ENCODE results near the gene ZNF407. TPM values are rescaled to one million over a fixed set of nuclear protein-coding genes. Genes with fewer than 3 reads are reported as not detected.

Gene ZNF407
- total RNA-seq, 2 donors from 2014 or later: 11.7 to 22.2 TPM

DNA sequence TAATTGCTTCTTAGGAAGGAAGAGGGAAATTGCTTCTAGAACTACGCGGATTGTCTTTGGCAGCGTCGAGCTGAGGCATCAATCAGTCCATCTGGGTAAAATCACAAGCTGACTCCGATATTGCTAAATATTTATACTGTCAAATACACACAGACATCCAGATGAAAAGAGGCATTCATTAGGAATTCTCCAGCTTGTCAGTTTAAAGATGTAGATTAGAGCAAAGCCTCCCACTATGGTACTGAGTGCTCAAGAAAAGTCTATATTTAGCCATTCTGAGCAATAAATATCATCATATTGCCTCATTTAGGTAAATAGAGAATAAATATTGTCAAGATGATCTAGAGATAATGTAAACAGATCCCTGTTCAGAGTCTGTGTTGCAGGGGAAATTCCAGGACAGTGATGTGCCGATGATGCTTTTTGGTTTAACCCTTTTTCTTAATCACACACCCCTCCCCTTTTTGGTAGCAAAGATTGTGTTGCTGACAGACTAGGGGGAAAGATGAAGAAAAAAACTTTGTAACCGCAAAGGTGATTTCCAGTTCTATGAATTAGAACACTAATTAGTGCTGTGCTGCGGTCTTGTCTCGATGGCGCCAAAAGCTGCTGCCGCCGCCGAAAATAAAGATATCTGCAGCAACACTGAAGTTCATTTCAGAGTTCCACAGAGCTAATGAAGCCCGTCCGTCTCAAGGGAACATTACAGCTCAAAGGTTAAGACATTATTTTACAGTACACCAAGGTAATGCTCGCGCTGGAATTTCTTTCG lies 439.4 kb downstream of the ZNF407 start:
- H3K27ac ChIP-seq: no peak overlapping the region

DNA sequence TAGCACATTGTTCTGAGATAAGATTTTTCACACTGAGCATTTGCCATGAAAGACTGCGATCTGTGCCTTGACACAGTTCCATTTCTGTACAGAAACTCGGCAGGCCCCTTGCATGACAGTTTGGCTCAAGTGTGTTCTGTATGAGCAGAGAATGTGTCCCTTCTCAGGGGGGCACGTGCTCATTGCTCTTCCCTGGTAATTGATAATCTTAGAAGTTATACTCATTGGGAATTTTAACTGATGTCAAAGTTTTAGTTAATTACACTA lies 440.0 kb downstream of the ZNF407 start:
- Histone ChIP-seq H3K36me3 (no peaks in the 10 kb centered on the region), H3K4me3 (no peak overlapping the region), H3K27ac (no peak overlapping the region), H3K4me1 (replicated peaks) (no peaks in the 10 kb centered on the region), H3K27me3 (replicated peaks; ENCODE audit: insufficient read depth) (no peaks in the 10 kb centered on the region), H3K9me3 (no peaks in the 10 kb centered on the region)
- intact Hi-C loops (cut with DNase I): no loop called here
- 60% methylated on average over 3 of the region's 3 CpGs for WGBS
- TF ChIP-seq POLR2AphosphoS5 (IDR thresholded peaks at IDR 0.05): no peak
- TF ChIP-seq POLR2A (IDR thresholded peaks at IDR 0.05): no peak
- TF ChIP-seq, protein P1, sequence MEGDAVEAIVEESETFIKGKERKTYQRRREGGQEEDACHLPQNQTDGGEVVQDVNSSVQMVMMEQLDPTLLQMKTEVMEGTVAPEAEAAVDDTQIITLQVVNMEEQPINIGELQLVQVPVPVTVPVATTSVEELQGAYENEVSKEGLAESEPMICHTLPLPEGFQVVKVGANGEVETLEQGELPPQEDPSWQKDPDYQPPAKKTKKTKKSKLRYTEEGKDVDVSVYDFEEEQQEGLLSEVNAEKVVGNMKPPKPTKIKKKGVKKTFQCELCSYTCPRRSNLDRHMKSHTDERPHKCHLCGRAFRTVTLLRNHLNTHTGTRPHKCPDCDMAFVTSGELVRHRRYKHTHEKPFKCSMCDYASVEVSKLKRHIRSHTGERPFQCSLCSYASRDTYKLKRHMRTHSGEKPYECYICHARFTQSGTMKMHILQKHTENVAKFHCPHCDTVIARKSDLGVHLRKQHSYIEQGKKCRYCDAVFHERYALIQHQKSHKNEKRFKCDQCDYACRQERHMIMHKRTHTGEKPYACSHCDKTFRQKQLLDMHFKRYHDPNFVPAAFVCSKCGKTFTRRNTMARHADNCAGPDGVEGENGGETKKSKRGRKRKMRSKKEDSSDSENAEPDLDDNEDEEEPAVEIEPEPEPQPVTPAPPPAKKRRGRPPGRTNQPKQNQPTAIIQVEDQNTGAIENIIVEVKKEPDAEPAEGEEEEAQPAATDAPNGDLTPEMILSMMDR (IDR thresholded peaks at IDR 0.05): no peak
- DNase-seq (ENCODE audit: low spot score): no peak

More for the DNA sequence above, 439.4 kb downstream of the ZNF407 start:
- Histone ChIP-seq H3K27me3 (replicated peaks; ENCODE audit: insufficient read depth) (no peaks in the 10 kb centered on the region), H3K9me3 (no peaks in the 10 kb centered on the region), H3K4me1 (replicated peaks) (no peaks in the 10 kb centered on the region), H3K4me3 (no peak overlapping the region), H3K36me3 (no peaks in the 10 kb centered on the region)
- intact Hi-C loops (cut with DNase I): no loop called here
- TF ChIP-seq, protein P1 (IDR thresholded peaks at IDR 0.05): no peak
- no peak for TF ChIP-seq POLR2AphosphoS5 (IDR thresholded peaks at IDR 0.05)
- no peak for TF ChIP-seq POLR2A (IDR thresholded peaks at IDR 0.05)
- DNase-seq (ENCODE audit: low spot score): no peak
- WGBS: 57% methylated on average over 18 of the region's 18 CpGs

DNA sequence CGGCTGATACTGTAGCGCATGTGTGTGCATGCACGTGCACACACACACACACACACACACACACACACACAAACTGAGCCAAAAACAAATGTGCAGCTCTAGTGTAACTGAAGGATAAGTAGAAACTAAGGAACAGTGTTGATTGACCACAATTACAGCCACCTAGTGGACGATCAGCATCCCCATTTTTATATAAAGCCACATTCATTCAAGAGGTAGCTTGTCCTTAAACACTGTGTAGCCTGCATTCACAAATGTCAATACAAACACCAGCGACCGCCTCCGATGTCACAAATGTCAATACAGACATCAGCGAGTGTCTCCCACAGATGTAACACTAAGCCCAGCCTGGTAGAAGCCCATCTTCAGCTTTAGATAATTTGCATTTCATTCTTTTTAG lies 443.9 kb downstream of the ZNF407 start:
- Histone ChIP-seq H3K36me3 (no peaks in the 10 kb centered on the region), H3K9me3 (no peaks in the 10 kb centered on the region), H3K4me1 (replicated peaks) (no peaks in the 10 kb centered on the region), H3K27ac (no peak overlapping the region), H3K4me3 (no peak overlapping the region), H3K27me3 (replicated peaks; ENCODE audit: insufficient read depth) (no peaks in the 10 kb centered on the region)
- WGBS: 88% methylated on average over 8 of the region's 8 CpGs
- no peak for TF ChIP-seq POLR2A (IDR thresholded peaks at IDR 0.05)
- TF ChIP-seq, protein P1 (IDR thresholded peaks at IDR 0.05): no peak
- TF ChIP-seq POLR2AphosphoS5 (IDR thresholded peaks at IDR 0.05): no peak
- DNase-seq (ENCODE audit: low spot score): no peak
- intact Hi-C loops (cut with DNase I): no loop called here

DNA sequence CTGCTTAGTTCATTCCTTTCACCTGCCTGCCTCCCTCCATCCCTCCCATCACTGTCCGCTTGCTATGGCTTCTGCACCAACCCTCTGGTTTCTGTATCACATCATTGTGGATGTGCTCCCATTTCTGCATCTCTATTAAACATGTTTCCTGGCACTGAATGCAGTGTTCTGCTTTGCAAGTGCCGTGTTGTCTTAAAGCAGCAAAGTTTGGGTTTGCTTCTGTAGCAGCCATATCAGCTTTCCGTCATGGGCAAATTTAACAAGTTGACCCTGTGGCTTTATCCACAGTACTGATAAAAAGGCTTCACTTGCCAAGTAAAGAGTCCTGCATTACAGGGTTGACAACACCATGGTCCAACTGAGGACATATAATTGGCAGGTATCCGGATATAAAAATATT lies 445.8 kb downstream of the ZNF407 start:
- DNase-seq (ENCODE audit: low spot score): no peak
- Histone ChIP-seq H3K27ac (no peak overlapping the region), H3K36me3 (no peaks in the 10 kb centered on the region), H3K9me3 (no peaks in the 10 kb centered on the region), H3K4me3 (no peak overlapping the region), H3K27me3 (replicated peaks; ENCODE audit: insufficient read depth) (no peaks in the 10 kb centered on the region), H3K4me1 (replicated peaks) (no peaks in the 10 kb centered on the region)
- intact Hi-C loops (cut with DNase I): no loop called here
- TF ChIP-seq POLR2AphosphoS5 (IDR thresholded peaks at IDR 0.05) (no peak), POLR2A (IDR thresholded peaks at IDR 0.05) (no peak)
- TF ChIP-seq, protein P1 (IDR thresholded peaks at IDR 0.05): no peak
- WGBS: 78% methylated on average over 4 of the region's 4 CpGs

DNA sequence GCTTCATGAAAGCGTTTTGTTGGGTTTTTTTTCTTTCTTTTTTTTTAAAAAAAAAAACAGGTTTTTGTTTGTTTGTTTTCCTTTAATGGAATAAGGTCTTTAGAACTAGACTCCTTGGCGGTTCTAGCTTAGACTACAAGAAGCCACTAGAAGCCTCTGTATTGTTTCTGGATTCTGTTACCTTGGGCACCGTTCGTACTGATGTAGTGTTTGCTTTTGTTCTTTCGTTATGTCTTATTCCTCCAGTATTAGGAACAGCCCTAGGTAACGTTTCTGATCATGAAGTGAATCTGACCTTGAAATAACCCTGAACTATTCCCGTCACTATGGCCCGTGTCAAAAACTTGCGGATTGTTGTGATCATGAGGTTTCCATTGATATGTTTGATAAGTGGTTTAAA lies 446.6 kb downstream of the ZNF407 start:
- H3K9me3 ChIP-seq: no peaks in the 10 kb centered on the region
- no peaks in the 10 kb centered on the region for H3K4me1 ChIP-seq (replicated peaks)
- no peak overlapping the region for H3K27ac ChIP-seq
- H3K27me3 ChIP-seq (replicated peaks; ENCODE audit: insufficient read depth): no peaks in the 10 kb centered on the region
- H3K36me3 ChIP-seq: no peaks in the 10 kb centered on the region
- intact Hi-C loops (cut with DNase I): no loop called here
- DNase-seq (ENCODE audit: low spot score): no peak
- no peak overlapping the region for H3K4me3 ChIP-seq
- TF ChIP-seq, protein P1 (IDR thresholded peaks at IDR 0.05): no peak
- no peak for TF ChIP-seq POLR2AphosphoS5 (IDR thresholded peaks at IDR 0.05)
- TF ChIP-seq POLR2A (IDR thresholded peaks at IDR 0.05): no peak
- WGBS: 97% methylated on average over 9 of the region's 9 CpGs
